NCI-H1105 treated with DMSO at 0.1 percent for 48 hours (cell line): ENCODE data around the gene IMPA2.
"Not testable (repeated sequence)": the region's sequence is repeated elsewhere in the genome, so short reads cannot be mapped to it uniquely, and the experiment has no call there.

Experiments used
- DNase-seq: peaks from one replicate; lab custom pipeline; 2025; lab: John Stamatoyannopoulos, UW

Gene IMPA2

DNA sequence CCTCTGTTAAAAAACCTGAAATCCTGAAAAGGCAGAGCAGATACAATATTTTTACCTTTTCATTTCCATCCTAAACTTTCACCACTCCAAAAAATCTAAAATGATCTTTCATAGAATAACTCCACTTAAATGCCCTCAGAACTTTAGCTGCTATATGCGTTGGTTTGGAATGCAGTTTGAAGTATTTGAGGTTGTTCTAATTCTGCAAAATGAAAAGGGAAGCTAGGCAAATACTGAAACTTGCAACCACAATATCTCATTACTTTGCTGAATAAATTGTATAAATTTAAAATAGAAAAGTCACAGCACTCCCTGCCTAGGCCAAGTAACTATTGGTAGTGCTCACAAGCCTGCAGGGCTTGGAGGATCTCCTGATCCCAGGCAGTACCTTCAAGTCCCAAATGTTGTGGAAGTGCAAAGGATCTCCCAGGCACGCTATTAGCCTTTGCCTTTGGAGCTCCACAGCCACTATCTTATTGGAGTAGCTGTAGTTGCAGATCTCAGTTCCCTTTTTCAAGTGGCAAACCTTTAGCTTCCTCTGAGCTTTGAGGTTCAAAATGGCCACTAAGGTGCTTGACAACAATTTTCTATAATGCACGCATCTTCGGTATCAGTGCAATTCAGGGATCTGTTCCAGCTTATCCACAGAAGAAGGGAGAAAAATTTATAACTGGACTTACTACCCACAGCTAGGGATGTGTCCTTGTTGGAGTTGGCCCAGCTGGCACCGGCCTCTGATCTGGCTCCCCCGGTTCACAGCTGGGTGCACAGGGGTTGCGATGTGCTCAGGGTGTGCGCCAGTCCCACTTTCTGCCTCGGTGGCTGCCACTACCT lies 68.9 kb downstream of the IMPA2 start:
- no peak for DNase-seq

GRCh38 chr18:12052866-12053265 lies 71.6 kb downstream of the IMPA2 start:
- DNase-seq, result no peak

DNA sequence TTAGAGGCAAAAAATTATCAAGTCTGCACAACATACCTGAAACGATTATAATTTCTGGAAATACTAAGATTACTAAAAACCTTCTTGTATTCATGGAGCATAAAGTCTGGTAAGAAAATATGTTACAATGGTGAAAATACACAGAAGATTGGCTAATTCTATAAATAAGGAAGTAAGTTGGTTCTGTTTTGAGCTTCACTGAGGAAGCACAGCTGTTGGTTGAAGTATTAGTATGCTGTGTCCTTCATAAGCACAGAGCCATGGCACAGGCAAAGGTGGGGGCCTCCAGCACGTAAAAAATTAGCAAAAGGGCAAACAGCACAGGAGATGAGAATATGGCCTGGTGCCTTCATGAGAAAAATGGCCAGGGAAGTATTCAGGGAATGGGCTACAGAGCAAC lies 72.0 kb downstream of the IMPA2 start:
- no peak for DNase-seq

DNA sequence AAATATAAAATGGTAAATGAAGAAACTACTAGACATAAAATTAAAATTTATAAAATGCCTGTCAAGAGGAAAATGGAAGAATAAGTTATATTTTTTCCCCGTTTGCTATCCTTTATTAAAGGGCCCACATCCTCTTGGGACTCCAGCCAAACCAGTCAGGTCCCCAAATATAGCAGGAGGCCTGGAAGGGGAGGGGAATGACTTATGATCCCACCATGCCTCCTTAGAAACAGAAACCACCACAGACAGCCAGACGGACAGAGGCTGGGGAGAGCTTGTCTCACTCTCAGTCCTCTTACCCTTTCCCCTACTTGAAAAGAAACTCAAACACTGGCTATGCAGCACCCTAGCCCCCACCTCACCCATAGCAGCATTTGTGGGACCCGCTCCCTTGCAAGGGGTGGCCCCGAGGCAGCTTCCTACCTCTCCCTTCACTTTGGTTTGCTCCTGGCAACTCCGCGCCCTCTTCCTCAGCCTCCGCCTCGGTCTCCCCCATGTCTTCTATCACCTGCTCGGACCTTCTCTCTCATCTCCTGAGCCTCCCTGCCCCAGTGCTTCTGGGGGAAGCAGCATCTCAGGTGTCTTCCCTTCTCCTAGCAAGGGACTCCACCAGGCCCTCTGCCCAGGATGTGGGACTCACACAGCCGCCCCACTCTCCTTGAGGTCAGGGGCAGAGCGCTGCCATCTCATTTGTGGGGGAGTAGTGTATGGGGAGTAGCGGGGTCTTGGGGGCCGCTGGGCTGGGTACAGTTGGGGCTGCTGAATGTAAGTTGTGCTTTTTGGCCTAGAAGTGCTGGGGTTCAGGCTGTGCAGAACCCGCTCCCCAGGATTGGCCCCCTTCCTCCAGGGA lies 75.0 kb downstream of the IMPA2 start:
- no peak for DNase-seq

DNA sequence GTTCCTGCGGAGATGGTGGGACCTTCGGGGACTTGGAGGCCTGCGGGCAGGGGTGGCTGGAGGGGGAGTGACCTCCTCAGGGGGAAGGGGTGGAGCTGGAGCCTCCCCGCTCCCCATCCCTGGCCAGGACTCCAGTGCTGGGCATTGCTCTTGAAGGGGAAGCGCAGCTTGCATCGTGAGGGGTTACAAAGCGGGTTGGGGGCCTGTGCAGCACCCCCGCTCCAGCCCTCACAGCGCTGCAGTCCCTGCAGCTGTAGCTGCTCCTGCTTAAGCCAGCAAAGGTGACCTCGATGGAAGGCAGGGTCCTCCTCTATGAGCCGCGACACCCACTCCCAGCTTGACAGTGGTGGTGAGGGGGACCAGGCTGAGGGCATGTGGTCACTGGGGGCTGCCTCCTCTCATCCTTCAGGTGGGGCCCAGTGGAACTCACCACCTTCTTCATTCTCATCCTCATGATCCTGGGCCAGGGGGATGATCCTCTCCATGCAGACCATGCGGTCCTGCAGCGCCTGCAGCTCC lies 75.6 kb downstream of the IMPA2 start:
- DNase-seq, result no peak

DNA sequence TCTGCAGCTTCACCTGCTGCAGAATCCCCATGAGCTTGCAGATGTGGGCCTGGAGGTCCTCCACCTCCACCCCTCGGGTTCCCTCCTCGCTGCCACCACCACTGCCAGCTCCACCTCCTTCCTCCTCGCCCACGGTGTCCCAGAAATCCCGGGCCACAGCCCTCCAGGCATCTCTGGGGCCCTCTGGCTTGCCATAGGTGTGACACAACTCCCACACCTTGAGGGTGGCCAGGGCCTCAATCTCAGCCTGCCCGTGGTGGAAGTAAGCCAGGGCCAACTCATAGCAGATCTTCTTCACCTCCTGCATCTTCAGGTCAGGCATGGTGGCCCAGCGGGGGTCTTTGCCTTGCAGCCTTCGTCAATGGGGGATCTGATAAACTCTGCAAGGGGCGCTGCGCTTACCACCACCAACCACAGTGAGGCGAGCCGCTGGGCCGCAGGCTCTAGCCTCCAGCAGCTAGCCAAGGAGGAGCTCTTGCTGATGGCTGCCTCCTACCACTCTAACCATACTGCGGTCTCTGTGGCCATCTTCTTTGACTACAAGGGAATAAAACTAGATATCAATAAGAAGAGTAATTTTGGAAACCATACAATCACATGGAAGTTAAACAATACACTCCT lies 76.2 kb downstream of the IMPA2 start:
- DNase-seq, result no peak

- no peak for DNase-seq
Measured at GRCh38 chr18:12059334-12060181, 78.3 kb downstream of the IMPA2 start.

DNA sequence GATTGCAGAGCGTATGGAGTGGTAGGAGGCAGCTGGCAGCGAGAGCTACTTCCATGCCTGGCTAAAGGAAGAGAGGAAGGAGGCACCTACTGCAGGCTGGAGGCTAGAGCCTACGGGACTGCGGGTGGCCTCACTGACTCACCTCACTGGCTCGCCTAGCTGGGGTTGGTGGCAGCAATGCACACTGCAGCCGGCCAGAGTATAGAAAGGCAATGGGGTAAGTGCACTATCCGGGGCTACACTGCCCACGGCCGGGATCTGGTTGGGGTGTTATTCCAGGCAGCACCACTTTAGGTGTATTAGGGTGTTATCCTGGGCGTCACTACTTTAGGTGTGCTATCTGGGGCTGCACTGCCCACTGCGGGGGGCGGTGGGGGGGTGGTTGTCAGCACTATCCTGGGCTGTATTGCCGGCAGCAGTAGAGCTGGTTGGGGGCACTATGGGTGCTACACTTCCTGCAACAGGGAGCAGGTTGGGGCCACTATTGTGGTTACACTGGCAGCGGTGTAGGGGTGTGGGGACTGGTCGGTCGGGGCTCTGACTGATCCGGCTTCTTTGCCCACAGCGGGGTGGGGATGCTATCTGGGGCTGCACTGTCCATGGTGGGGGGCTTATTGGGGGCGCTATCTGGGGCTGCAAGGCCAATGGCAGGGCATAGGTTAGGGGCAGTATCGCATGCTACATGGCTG lies 79.0 kb downstream of the IMPA2 start:
- no peak for DNase-seq

GRCh38 chr18:12061685-12062084 lies 80.4 kb downstream of the IMPA2 start:
- no peak for DNase-seq

GRCh38 chr18:12062974-12063373 lies 81.7 kb downstream of the IMPA2 start:
- DNase-seq, result no peak

DNA sequence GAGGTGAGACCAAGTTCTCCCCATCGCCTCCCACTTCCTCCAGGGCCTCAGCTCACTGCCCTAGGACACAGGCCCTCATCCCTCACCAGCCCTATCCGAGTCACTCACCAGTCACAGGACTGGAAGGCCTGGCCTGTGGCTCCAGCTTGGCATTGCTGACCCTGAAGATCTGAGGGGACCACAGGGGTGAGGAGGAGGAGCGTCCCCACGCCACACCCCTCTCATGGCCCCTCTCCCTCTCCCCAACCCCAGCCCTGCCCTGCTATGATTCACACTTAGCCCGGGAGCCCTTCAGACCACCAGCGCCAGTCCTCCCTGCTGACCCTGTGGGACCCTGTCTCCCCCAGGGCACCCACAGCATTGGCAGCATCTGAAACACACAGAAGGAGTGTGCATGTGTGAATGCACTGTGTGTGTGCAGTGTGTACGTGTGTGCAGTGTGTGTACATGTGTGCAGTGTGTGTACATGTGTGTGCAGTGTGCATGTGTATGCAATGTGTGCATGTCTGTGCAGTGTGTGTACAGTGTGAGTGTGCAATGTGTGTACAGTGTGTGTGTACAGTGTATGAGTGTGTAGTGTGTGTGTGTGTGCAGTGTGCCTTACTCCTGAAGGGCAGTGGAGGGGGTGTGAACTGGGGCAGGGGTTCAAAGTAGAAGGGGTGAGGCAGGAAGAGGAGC lies 82.9 kb downstream of the IMPA2 start:
- no peak for DNase-seq

DNA sequence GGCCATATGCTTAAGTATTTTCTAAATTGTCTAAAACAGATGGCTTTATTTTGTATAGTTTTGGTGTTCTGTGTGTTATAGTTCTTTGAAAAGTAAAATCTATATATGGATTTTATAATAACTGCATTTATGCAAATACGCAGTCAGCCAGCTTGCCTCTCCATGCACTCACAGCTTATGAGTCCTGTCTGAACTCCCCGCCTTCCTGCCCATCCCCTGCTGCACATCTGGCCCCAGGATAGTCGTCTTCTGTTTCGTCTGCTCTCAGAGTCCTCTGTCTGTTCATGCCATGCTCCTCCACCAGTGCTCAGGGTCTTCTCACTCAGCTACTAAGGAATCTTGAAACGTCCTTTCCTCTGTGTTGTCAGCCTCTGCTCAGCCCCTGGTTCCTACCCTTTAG lies 84.1 kb downstream of the IMPA2 start:
- no peak for DNase-seq

GRCh38 chr18:12066910-12067511 lies 85.7 kb downstream of the IMPA2 start:
- no peak for DNase-seq

DNA sequence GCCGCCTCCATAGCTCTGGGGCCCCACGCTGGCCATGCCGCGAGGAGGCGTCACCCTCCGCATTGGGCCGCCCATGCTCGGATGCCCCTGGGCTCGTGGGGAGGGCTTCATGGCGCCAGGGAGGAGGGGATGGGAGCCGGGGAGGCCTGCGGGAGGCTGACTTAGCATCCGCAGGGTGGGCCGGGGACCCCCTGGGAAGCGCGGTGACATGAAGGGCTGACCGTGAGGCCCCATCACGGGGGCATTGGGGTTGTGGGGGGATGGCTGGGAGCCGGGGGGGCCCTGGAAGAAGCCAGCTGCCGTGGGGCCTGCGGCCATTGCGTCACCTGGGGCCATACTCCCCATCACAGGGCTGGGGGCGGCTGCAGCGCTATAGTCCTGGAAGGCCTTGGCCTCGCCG lies 86.4 kb downstream of the IMPA2 start:
- no peak for DNase-seq

GRCh38 chr18:12068316-12068949 lies 87.1 kb downstream of the IMPA2 start:
- DNase-seq, result not testable (repeated sequence)

GRCh38 chr18:12068950-12069320 lies 87.6 kb downstream of the IMPA2 start:
- DNase-seq, result no peak

DNA sequence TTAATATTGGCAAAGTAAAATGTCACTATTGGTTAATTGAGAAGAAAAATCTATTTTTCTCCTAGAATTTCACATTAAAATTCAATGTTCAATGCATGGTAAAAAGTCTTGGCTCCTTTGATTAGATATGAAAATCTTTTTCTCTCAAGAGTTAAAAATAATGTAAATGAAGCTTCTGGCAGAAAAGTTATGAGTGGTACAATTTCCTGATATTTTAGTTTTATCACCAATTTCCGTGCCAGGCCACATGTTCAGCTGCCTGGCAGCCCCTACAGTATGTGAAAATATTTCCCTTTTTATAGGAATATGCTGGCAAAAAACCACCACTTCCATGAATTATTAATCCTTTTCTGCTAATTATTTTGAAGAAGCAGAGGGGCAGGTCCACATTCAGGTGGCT lies 89.8 kb downstream of the IMPA2 start:
- DNase-seq, result not testable (repeated sequence)

- no peak for DNase-seq
Measured at GRCh38 chr18:12072996-12073395, 91.7 kb downstream of the IMPA2 start.

DNA sequence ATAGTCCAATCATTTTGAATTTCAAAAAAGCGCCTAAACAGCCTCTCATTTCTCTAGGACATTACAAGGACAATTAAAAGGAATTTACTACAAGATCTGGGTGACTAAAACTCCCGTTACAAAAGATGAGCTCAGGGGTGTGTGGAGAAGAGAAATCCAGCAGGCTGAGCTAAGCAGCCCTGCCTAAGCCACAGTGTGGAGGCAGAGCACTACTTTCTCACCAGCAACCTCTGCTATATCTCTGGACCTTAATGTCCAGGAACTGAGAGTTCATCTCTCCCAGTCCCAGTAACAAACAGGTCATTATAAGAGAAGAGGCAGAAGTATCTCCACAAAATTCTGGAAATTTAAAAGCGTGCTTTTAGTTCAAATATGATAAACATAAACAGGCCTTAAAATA lies 93.4 kb downstream of the IMPA2 start:
- DNase-seq, result no peak
